ENCODE measurements around the gene ANHX.

Gene ANHX

DNA sequence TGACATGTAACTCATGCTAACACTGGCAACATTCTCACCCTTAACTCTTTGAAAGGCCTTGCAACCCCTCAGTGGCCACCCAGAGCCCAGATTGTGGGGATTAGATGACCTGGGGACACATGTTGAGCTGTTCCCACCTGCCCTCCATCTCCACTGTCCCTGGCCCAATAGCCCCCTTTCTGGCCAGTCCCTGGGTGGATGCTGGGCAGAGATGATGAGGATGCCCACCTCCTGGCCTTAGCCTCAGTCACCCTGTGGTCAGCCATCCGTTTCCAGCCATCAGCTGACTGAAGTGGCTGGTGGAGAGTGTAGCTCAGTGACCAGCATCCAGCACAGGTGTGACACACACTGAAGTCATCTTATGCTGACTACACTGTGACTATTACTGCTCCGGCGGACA lies 4.7 kb downstream of the ANHX start:
- Histone ChIP-seq H3K4me3 (ENCODE audit: low read depth, low read length, poor library complexity, severe bottlenecking) (no peak overlapping the region), H3K4me2 (ENCODE audit: low read length) (no peak overlapping the region), H3K79me2 (ENCODE audit: insufficient read depth, low read length) (no peaks in the 10 kb centered on the region), H3K9me2 (ENCODE audit: low read depth, low read length) (no peaks in the 10 kb centered on the region), H2AFZ (ENCODE audit: low read length) (no peak overlapping the region), H3F3A (ENCODE audit: insufficient read depth, low read length) (no peaks in the 10 kb centered on the region), H3K9me3 (ENCODE audit: low read length) (no peaks in the 10 kb centered on the region), H3K4me1 (ENCODE audit: insufficient read depth, low read length, severe bottlenecking) (no peaks in the 10 kb centered on the region), H3K27ac (ENCODE audit: low read depth, low read length, poor library complexity, severe bottlenecking) (no peak overlapping the region), H4K20me1 (ENCODE audit: insufficient read depth, low read length) (no peaks in the 10 kb centered on the region), H3K9ac (ENCODE audit: low read length) (no peak overlapping the region), H3K36me3 (ENCODE audit: insufficient read depth, low read length) (no peaks in the 10 kb centered on the region), H3K27me3 (ENCODE audit: insufficient read depth, low read length) (no peaks in the 10 kb centered on the region)
- no peak for TF ChIP-seq EZH2 (IDR thresholded peaks at IDR 0.05; ENCODE audit: borderline replicate concordance, low read length)
- TF ChIP-seq, protein P1, sequence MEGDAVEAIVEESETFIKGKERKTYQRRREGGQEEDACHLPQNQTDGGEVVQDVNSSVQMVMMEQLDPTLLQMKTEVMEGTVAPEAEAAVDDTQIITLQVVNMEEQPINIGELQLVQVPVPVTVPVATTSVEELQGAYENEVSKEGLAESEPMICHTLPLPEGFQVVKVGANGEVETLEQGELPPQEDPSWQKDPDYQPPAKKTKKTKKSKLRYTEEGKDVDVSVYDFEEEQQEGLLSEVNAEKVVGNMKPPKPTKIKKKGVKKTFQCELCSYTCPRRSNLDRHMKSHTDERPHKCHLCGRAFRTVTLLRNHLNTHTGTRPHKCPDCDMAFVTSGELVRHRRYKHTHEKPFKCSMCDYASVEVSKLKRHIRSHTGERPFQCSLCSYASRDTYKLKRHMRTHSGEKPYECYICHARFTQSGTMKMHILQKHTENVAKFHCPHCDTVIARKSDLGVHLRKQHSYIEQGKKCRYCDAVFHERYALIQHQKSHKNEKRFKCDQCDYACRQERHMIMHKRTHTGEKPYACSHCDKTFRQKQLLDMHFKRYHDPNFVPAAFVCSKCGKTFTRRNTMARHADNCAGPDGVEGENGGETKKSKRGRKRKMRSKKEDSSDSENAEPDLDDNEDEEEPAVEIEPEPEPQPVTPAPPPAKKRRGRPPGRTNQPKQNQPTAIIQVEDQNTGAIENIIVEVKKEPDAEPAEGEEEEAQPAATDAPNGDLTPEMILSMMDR (IDR thresholded peaks at IDR 0.05; ENCODE audit: low read length): no peak

- no peaks in the 10 kb centered on the region for H3K4me1 ChIP-seq (ENCODE audit: insufficient read depth, low read length, severe bottlenecking)
- H3K27ac ChIP-seq (ENCODE audit: low read depth, low read length, poor library complexity, severe bottlenecking): no peak overlapping the region
- no peak overlapping the region for H3K4me2 ChIP-seq (ENCODE audit: low read length)
- no peaks in the 10 kb centered on the region for H3F3A ChIP-seq (ENCODE audit: insufficient read depth, low read length)
- H3K9ac ChIP-seq (ENCODE audit: low read length): no peak overlapping the region
- H4K20me1 ChIP-seq (ENCODE audit: insufficient read depth, low read length): no peaks in the 10 kb centered on the region
- peaks cover 5% of the 10 kb centered on the region; the same call in 1 of the 2 replicates for H3K9me3 ChIP-seq (ENCODE audit: low read length)
- H3K36me3 ChIP-seq (ENCODE audit: insufficient read depth, low read length): no peaks in the 10 kb centered on the region
- H3K79me2 ChIP-seq (ENCODE audit: insufficient read depth, low read length): no peaks in the 10 kb centered on the region
- no peaks in the 10 kb centered on the region for H3K27me3 ChIP-seq (ENCODE audit: insufficient read depth, low read length)
- TF ChIP-seq, protein P1 (IDR thresholded peaks at IDR 0.05; ENCODE audit: low read length): no peak
- TF ChIP-seq EZH2 (IDR thresholded peaks at IDR 0.05; ENCODE audit: borderline replicate concordance, low read length): no peak
- H2AFZ ChIP-seq (ENCODE audit: low read length): no peak overlapping the region
- H3K4me3 ChIP-seq (ENCODE audit: low read depth, low read length, poor library complexity, severe bottlenecking): no peak overlapping the region
- H3K9me2 ChIP-seq (ENCODE audit: low read depth, low read length): no peaks in the 10 kb centered on the region
Measured at GRCh38 chr12:133227281-133227852, 8.3 kb downstream of the ANHX start.

- Histone ChIP-seq H3F3A (ENCODE audit: insufficient read depth, low read length) (no peaks in the 10 kb centered on the region), H4K20me1 (ENCODE audit: insufficient read depth, low read length) (no peaks in the 10 kb centered on the region), H3K4me3 (ENCODE audit: low read depth, low read length, poor library complexity, severe bottlenecking) (no peak overlapping the region), H3K9ac (ENCODE audit: low read length) (no peak overlapping the region), H3K79me2 (ENCODE audit: insufficient read depth, low read length) (no peaks in the 10 kb centered on the region), H3K27ac (ENCODE audit: low read depth, low read length, poor library complexity, severe bottlenecking) (no peak overlapping the region), H3K4me1 (ENCODE audit: insufficient read depth, low read length, severe bottlenecking) (no peaks in the 10 kb centered on the region), H3K27me3 (ENCODE audit: insufficient read depth, low read length) (no peaks in the 10 kb centered on the region), H3K36me3 (ENCODE audit: insufficient read depth, low read length) (no peaks in the 10 kb centered on the region), H3K4me2 (ENCODE audit: low read length) (no peak overlapping the region), H3K9me3 (ENCODE audit: low read length) (peaks cover 5% of the 10 kb centered on the region; the same call in 1 of the 2 replicates), H2AFZ (ENCODE audit: low read length) (no peak overlapping the region), H3K9me2 (ENCODE audit: low read depth, low read length) (no peaks in the 10 kb centered on the region)
- TF ChIP-seq, protein P1 (IDR thresholded peaks at IDR 0.05; ENCODE audit: low read length): no peak
- TF ChIP-seq EZH2 (IDR thresholded peaks at IDR 0.05; ENCODE audit: borderline replicate concordance, low read length): no peak
Measured at GRCh38 chr12:133226690-133227089, 9.0 kb downstream of the ANHX start.

Data from OCI-LY1 (cell line).